T-cell (primary cell): ENCODE measurements around the gene THBS2. TPM values are rescaled to one million over a fixed set of nuclear protein-coding genes. Genes with fewer than 3 reads are reported as not detected.

Experiments
- ATAC-seq, 4 experiments: fragments of 200-7000 bp in 3 of 4; fragments of 150-1000 bp in 1 of 4; cut with Tn5 transposase; replicated peaks in 1 of 4; 1 replicate in 3 of 4; 2 replicates in 1 of 4; pipeline ENCODE4 v1.10.0; 2021; ENCODE audit warnings: moderate library complexity in 3 of 4, mild to moderate bottlenecking in 2 of 4, moderate number of reproducible peaks in 1 of 4
- CTCF ChIA-PET, 2 donors: fragments of 300-600 bp; sonication (Branson Sonifier 250); formaldehyde crosslinking; loops; one replicate each; lab custom pipeline; 2022; ENCODE audit warnings: antibody characterized with exemption in 2 of 2; lab: Charles Lee
- POLR2A ChIA-PET, 2 donors: fragments of 300-600 bp; sonication (Branson Sonifier 250); formaldehyde crosslinking; loops; one replicate each; lab custom pipeline; 2022; ENCODE audit warnings: antibody characterized with exemption in 2 of 2; lab: Charles Lee
- DNase-seq, 35 experiments: peaks; one replicate each; pipeline versions ENCODE4 v3.0.0 to v3.0.0-alpha.2; 2013 to 2023
- H3K27ac ChIP-seq: one replicate; pipeline ENCODE4 v1.5.1; 2013; ENCODE audit warnings: low read length
- H3K27me3 ChIP-seq, 2 experiments: replicated peaks in 1 of 2; 1 replicate in 1 of 2; 2 replicates in 1 of 2; pipeline versions ENCODE4 v1.6.1 to v1.7.0; 2013; ENCODE audit warnings: low read length in 1 of 2, mixed read lengths in 1 of 2; ENCODE audit not compliant: control insufficient read depth in 2 of 2, insufficient read depth in 2 of 2; ENCODE audit errors: extremely low read depth in 1 of 2
- H3K36me3 ChIP-seq, 2 donors: 1 replicate in 1 of 2; 2 replicates in 1 of 2; pipeline versions ENCODE4 v1.6.1 to v1.7.0; 2013; ENCODE audit warnings: low read length in 1 of 2; ENCODE audit not compliant: control insufficient read depth in 2 of 2, insufficient read depth in 1 of 2; ENCODE audit errors: extremely low read depth in 1 of 2
- H3K4me1 ChIP-seq, 2 experiments: 1 replicate in 1 of 2; 2 replicates in 1 of 2; pipeline versions ENCODE4 v1.6.1 to v1.7.0; 2013; ENCODE audit warnings: low read length in 2 of 2, mixed read lengths in 1 of 2; ENCODE audit not compliant: insufficient read depth in 2 of 2, control insufficient read depth in 1 of 2; ENCODE audit errors: extremely low read depth in 1 of 2
- H3K4me3 ChIP-seq, 2 donors: 1 replicate in 1 of 2; 2 replicates in 1 of 2; pipeline versions ENCODE4 v1.5.1 to v1.7.0; 2013; ENCODE audit warnings: mild to moderate bottlenecking in 2 of 2, low read length in 1 of 2, moderate library complexity in 1 of 2; ENCODE audit not compliant: control insufficient read depth in 1 of 2; ENCODE audit errors: extremely low read depth in 1 of 2
- H3K9me3 ChIP-seq: 2 replicates; pipeline ENCODE4 v1.7.0; 2013
- H3K27ac Mint-ChIP-seq, 2 donors: one replicate each; pipeline ENCODE4 v1.8.0; 2020 to 2021; ENCODE audit warnings: mild to moderate bottlenecking in 2 of 2, mixed read lengths in 2 of 2
- H3K27me3 Mint-ChIP-seq, 2 donors: one replicate each; pipeline ENCODE4 v1.8.0; 2021 to 2022; ENCODE audit warnings: mixed read lengths in 2 of 2
- H3K36me3 Mint-ChIP-seq: one replicate; pipeline ENCODE4 v1.8.0; 2021; ENCODE audit warnings: mixed read lengths
- H3K4me1 Mint-ChIP-seq, 3 donors: one replicate each; pipeline ENCODE4 v1.8.0; 2020 to 2022; ENCODE audit warnings: mixed read lengths in 3 of 3, mild to moderate bottlenecking in 1 of 3
- H3K4me3 Mint-ChIP-seq, 3 donors: one replicate each; pipeline ENCODE4 v1.8.0; 2020 to 2022; ENCODE audit warnings: mild to moderate bottlenecking in 3 of 3, mixed read lengths in 3 of 3, moderate library complexity in 3 of 3
- H3K9me3 Mint-ChIP-seq, 3 donors: one replicate each; pipeline ENCODE4 v1.8.0; 2020 to 2022; ENCODE audit warnings: mixed read lengths in 3 of 3
- WGBS: methylation state at CpG from one replicate; pipeline ENCODE4 v1.1.5; 2013; ENCODE audit warnings: missing lambda C conversion rate; ENCODE audit not compliant: insufficient coverage; 5-methylcytosine and 5-hydroxymethylcytosine counted together
- total RNA-seq, 35 experiments: library from RNA in 6 of 35; stranded (reverse) in 6 of 35; fragments of 120-200 nt in 1 of 35; gene quantifications; one replicate each; pipeline versions ENCODE4 v1.2.1 to v1.2.4 and lab custom pipeline; 2013 to 2026

Gene THBS2
- total RNA-seq, 5 donors from 2014 or later (not counting 1 experiment from before 2014, with no cell fraction given), result 0.09 to 0.39 (median 0.12) TPM; not detected in 2

GRCh38 chr6:169188051-169188470 lies 65.6 kb downstream of the THBS2 start:
- WGBS, result 68% methylated on average over 4 of the region's 9 CpGs
- POLR2A ChIA-PET, result no interaction called here
- no peaks in the 10 kb centered on the region for H3K36me3 Mint-ChIP-seq

GRCh38 chr6:169186496-169187169 lies 67.0 kb downstream of the THBS2 start:
- Histone ChIP-seq H3K36me3 (no peaks in the 10 kb centered on the region), H3K27ac (no peak overlapping the region), H3K4me3 (no peak overlapping the region), H3K4me1 (no peaks in the 10 kb centered on the region), H3K27me3 (peaks cover 0 to 7% of the 10 kb centered on the region in 2 experiments), H3K9me3 (no peaks in the 10 kb centered on the region)
- WGBS, result 90% methylated on average over 12 of the region's 25 CpGs
- POLR2A ChIA-PET, result no interaction called here
- Mint-ChIP-seq H3K36me3 (no peaks in the 10 kb centered on the region), H3K27me3 (peaks cover 2 to 3% of the 10 kb centered on the region in 2 donors), H3K4me1 (peaks cover 0 to 4% (median 3%) of the 10 kb centered on the region in 3 donors), H3K9me3 (no peaks in the 10 kb centered on the region), H3K4me3 (no peak overlapping the region), H3K27ac (no peak overlapping the region)
- ATAC-seq (no peak), DNase-seq (no peak)
- CTCF ChIA-PET, result no interaction called here

More at GRCh38 chr6:169188051-169188470, 65.6 kb downstream of the THBS2 start:
- no peaks in the 10 kb centered on the region for H3K9me3 ChIP-seq
- peaks cover 4 to 7% of the 10 kb centered on the region in 2 donors for H3K27me3 Mint-ChIP-seq
- no peak overlapping the region for H3K4me3 Mint-ChIP-seq
- H3K4me1 Mint-ChIP-seq, result peaks cover 0 to 4% (median 3%) of the 10 kb centered on the region in 3 donors
- no peak overlapping the region for H3K4me3 ChIP-seq
- peaks cover 0 to 9% of the 10 kb centered on the region in 2 experiments for H3K27me3 ChIP-seq
- DNase-seq, result no peak
- CTCF ChIA-PET, result no interaction called here
- no peaks in the 10 kb centered on the region for H3K4me1 ChIP-seq
- H3K9me3 Mint-ChIP-seq, result no peaks in the 10 kb centered on the region
- H3K27ac Mint-ChIP-seq, result no peak overlapping the region
- H3K36me3 ChIP-seq, result no peaks in the 10 kb centered on the region
- no peak overlapping the region for H3K27ac ChIP-seq
- ATAC-seq, result no peak

DNA sequence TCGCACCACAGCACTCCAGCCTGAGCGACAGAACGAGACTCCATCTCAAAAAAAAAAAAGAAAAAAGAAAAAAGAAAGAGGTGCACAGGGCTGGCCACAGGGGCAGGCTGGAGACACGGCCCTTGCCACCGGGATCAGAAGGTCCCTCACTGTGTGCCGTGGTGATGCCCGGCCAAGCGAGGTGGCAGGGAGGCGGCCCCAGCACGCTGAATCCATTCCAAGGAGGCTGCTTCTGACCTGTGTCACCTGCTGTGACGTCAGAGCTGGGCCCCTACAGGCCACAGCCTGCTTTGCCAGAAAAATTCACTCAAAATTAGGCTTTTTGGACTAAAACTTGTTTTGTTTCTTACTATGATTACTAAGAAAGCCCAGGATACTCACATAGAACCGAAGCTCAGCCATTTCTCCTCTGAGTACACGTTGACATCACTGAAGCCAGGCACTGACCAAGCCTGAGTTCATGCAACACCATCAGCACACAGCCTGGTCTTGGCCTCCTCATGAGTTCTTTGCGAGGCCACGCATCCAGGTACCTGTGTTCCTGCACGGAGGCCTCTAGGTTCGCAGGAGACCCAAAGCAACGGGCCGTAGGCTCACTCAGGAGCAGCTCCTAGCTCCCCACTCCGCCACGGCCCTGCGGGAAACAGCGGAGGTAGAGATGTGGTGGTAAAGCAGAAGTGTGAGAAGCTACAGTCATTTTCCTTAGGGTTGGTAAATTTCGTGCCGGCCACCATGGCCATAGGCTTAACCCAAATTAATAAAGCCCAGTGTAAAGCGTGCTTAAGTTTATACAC lies 67.8 kb downstream of the THBS2 start:
- H3K27ac Mint-ChIP-seq, result no peak overlapping the region

DNA sequence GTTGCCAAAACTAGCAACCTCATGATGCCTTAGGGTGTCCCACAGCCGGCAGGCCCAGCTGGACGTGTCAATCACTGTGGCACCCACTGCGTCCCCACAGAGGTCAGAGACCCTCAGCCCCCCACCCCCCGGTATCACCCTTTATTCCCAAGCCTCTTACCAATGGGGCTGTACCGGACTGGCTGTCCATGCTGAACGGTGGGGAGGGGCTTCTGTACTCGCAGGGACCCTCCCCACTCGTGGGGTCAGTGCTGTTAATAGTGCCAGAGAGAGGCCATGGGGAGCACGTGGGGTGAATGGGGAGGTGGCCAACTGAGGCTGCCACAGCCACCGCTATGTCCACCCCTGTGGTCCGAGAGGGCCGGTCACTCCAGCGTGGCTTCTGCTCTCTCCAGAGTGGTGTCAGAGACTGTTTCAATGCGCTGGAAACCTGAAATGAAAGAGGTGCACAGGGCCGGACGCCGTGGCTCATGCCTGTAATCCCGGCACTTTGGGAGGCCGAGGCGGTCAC lies 68.6 kb downstream of the THBS2 start:
- no peaks in the 10 kb centered on the region for H3K9me3 ChIP-seq
- no peaks in the 10 kb centered on the region for H3K9me3 Mint-ChIP-seq
- ChIA-PET CTCF (no interaction called here), POLR2A (no interaction called here)
- WGBS, result 75% methylated on average over 10 of the region's 20 CpGs
- H3K4me1 Mint-ChIP-seq, result peaks cover 0 to 4% (median 3%) of the 10 kb centered on the region in 3 donors
- no peak overlapping the region for H3K4me3 Mint-ChIP-seq
- no peaks in the 10 kb centered on the region for H3K36me3 ChIP-seq
- ATAC-seq (no peak), DNase-seq (peak in 1 of 35 experiments; percentile 22)
- no peak overlapping the region for H3K27ac Mint-ChIP-seq
- H3K36me3 Mint-ChIP-seq, result no peaks in the 10 kb centered on the region
- no peak overlapping the region for H3K27ac ChIP-seq
- no peak overlapping the region for H3K4me3 ChIP-seq
- H3K27me3 Mint-ChIP-seq, result no peaks in the 10 kb centered on the region
- H3K27me3 ChIP-seq, result peaks cover 0 to 8% of the 10 kb centered on the region in 2 experiments
- no peaks in the 10 kb centered on the region for H3K4me1 ChIP-seq

More for the DNA sequence above, 67.8 kb downstream of the THBS2 start:
- ChIA-PET CTCF (no interaction called here), POLR2A (no interaction called here)
- peaks cover 0 to 4% (median 3%) of the 10 kb centered on the region in 3 donors for H3K4me1 Mint-ChIP-seq
- Histone ChIP-seq H3K4me3 (no peak overlapping the region), H3K27ac (no peak overlapping the region), H3K9me3 (no peaks in the 10 kb centered on the region), H3K36me3 (no peaks in the 10 kb centered on the region), H3K4me1 (no peaks in the 10 kb centered on the region), H3K27me3 (peaks cover 0 to 7% of the 10 kb centered on the region in 2 experiments)
- 85% methylated on average over 18 of the region's 26 CpGs for WGBS
- no peak for ATAC-seq
- no peak overlapping the region for H3K4me3 Mint-ChIP-seq
- no peaks in the 10 kb centered on the region for H3K27me3 Mint-ChIP-seq
- H3K9me3 Mint-ChIP-seq, result no peaks in the 10 kb centered on the region
- no peak for DNase-seq
- no peaks in the 10 kb centered on the region for H3K36me3 Mint-ChIP-seq

DNA sequence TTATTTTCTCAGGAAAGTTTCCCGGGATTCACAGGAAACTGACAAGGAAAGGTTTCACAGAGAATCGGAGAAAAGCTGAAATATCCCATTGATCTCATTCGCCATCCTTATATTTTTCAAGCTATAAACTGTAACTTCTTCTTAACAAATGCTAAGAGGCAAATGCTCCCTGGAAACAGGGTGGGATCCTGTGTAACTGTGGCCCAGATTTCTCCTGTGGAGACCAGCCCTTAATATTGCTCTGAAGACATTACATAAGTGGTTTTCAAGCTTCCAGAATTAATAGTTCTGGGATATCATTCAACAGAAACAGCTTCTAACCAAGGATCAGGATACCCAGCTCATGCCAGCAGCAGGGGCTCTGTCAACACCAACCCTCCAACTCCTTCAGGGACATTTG lies 69.2 kb downstream of the THBS2 start:
- ATAC-seq (no peak), DNase-seq (no peak)
- POLR2A ChIA-PET, result no interaction called here
- Histone ChIP-seq H3K4me3 (no peak overlapping the region), H3K4me1 (no peaks in the 10 kb centered on the region), H3K27ac (no peak overlapping the region), H3K27me3 (peaks cover 0 to 10% of the 10 kb centered on the region in 2 experiments), H3K9me3 (no peaks in the 10 kb centered on the region), H3K36me3 (no peaks in the 10 kb centered on the region)
- H3K4me3 Mint-ChIP-seq, result no peak overlapping the region
- no CpG with 5 or more reads among the region's 3 CpGs for WGBS
- no peaks in the 10 kb centered on the region for H3K9me3 Mint-ChIP-seq
- H3K36me3 Mint-ChIP-seq, result no peaks in the 10 kb centered on the region
- peaks cover 0 to 3% of the 10 kb centered on the region in 2 donors for H3K27me3 Mint-ChIP-seq
- H3K27ac Mint-ChIP-seq, result no peak overlapping the region
- CTCF ChIA-PET, result no interaction called here
- H3K4me1 Mint-ChIP-seq, result peaks cover 0 to 4% (median 3%) of the 10 kb centered on the region in 3 donors

GRCh38 chr6:169183233-169183632 lies 70.4 kb downstream of the THBS2 start:
- Histone ChIP-seq H3K4me1 (no peaks in the 10 kb centered on the region), H3K9me3 (no peaks in the 10 kb centered on the region), H3K36me3 (no peaks in the 10 kb centered on the region), H3K27me3 (peaks cover 0 to 15% of the 10 kb centered on the region in 2 experiments), H3K4me3 (no peak overlapping the region), H3K27ac (no peak overlapping the region)
- no peaks in the 10 kb centered on the region for H3K9me3 Mint-ChIP-seq
- ChIA-PET CTCF (no interaction called here), POLR2A (no interaction called here)
- no peak overlapping the region for H3K27ac Mint-ChIP-seq
- no peak overlapping the region for H3K4me3 Mint-ChIP-seq
- H3K36me3 Mint-ChIP-seq, result no peaks in the 10 kb centered on the region
- H3K27me3 Mint-ChIP-seq, result peaks cover 4 to 14% of the 10 kb centered on the region in 2 donors
- 73% methylated on average over 5 of the region's 8 CpGs for WGBS
- H3K4me1 Mint-ChIP-seq, result peaks cover 0 to 2% (median 2%) of the 10 kb centered on the region in 3 donors
- ATAC-seq, result no peak
- peak in 1 of 35 experiments; percentile 2 for DNase-seq
